ENCODE results near the gene KCNMB3.

DNA sequence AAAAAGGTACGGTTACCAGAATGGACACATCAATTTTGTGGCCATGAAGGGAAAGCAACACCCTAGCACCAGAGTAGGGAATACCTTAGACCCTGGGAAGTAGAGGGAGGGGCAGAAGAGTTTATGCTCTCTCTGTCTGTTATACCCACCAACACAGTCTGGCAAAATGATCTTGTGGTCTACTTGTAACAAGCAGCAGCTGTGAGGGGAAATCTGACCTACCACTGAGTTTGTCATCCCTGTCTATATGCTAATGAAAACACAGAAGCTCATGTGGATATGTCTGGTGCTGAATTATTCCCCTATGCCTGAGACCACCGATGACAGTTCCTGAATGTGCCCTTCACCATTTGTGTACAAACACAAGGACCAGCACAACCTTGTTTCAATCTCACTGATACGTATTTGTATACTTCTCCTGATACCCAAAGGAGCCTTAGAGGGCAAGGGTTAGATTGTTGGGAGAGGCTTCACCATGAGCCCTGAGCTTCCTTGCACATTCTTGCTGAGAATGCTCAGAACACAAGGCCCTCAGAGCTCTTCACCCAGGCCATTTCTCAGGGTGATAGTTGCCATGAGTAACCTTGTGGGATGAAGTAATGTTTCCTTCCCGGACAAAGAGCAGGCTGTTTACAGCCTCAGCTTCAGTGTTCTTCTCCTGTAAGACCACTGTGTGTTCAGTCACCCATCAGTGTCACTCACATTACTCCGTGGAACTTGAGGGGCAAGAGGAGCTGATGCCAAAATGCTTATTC, 47.2 kb upstream of the KCNMB3 start:
- TF ChIP-seq FOXM1 (IDR thresholded peaks at IDR 0.05; ENCODE audit: borderline replicate concordance, low read depth) = no peak
- TF ChIP-seq REST (IDR thresholded peaks at IDR 0.05; ENCODE audit: low read depth) = no peak
- TF ChIP-seq TAF1 (IDR thresholded peaks at IDR 0.05; ENCODE audit: low read depth) = no peak

All from Ishikawa (cell line).